Epidermal melanocyte (primary cell): ENCODE data around the gene IL6ST.

Experiments
- DNase-seq: peaks from one replicate; pipeline ENCODE4 v3.0.0; 2011; ENCODE audit warnings: low spot score; ENCODE audit not compliant: insufficient read length

IL6ST gene

DNA sequence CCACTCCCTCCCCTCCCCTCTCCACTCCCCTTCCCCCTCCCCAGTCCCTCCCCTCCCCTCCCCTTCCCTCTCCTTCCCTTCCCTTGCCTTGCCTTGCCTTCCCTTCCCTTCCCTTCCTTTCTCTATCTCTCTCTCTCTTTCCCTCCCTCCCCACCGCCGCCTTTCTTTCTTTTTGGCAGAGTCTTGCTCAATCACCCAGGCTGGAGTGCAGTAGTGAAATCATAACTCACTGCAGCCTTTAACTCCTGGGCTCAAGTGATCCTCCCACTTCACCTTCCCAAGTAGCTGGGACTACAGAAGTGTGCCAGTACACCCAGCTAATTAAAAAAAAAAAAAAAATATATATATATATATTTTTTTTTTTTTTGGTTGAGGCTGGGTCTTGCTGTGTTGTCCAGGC is 98.1 kb downstream of the IL6ST start:
- DNase-seq: no peak

- no peak for DNase-seq
These were observed 98.5 kb downstream of the IL6ST start for GRCh38 chr5:55896238-55896637.

DNA sequence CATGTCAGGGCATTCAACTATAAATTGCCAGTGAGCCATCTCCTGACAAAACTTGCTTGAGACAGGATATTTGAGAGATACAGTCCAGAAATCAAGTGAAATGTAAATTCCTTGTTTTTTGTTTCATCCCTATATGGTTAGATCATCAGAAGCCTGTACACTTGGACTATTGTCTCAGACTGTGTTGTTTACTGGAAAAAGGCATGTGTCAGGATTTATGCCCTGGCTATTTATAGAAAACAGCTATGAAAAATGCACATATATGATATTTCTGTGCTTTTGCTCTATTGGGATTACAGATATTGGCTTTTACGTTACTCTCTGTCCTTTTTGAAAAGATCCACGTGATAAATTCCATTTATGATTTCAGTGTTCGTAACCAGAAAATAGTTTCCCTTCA is 99.4 kb downstream of the IL6ST start:
- DNase-seq: no peak

GRCh38 chr5:55894135-55894534 is 100.6 kb downstream of the IL6ST start:
- DNase-seq: no peak

GRCh38 chr5:55892479-55892878 is 102.3 kb downstream of the IL6ST start:
- no peak for DNase-seq

DNA sequence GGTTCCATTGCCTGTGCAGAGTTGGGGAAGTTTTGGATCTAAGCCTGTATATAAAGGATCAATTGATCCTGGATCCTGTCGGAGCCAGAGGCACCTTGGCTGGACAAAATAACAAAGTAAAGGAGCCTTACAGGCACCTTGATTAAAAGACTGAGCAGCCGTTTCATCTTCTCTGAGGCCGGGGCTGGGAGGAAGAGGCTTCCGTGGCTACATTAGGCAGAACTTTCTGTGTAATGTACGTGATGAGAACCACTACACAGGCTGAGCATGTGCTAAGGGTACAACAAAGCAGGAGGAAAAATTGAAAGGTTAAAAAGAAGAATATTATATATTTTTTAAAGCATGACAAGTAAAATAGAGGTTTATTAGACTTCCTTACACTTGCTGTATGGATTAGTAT is 106.6 kb downstream of the IL6ST start:
- no peak for DNase-seq

DNA sequence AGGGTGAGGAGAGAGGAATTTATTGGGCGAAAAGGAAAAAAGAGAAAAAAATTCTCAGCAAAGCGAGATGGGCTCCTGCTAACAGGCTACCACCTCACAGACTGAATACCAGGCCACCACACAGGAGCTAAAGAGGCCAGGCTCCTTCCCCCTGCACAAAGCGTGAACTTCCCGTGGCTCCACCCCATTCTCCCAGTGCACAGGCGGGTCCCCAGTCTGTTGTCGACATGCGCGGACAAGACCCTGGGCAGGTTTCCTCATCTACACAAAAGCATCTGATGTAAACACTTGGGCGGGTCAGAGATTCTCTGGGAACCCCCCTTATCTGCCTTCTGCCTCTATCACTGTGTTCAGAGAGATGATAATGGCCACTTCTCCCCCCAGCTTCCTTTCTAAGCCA is 109.4 kb downstream of the IL6ST start:
- DNase-seq: no peak
